ENCODE data around the gene LCE3D.
A peak's percentile ranks its signal among the peaks of the same experiment; 100 is the strongest.
"Not testable (repeated sequence)": the region's sequence is repeated elsewhere in the genome, so short reads cannot be mapped to it uniquely, and the experiment has no call there.

LCE3D gene

GRCh38 chr1:152580433-152580832 is at the start of gene LCE3D:
Gene LCE3D, minus strand, starts transcription at chr1:152580516. Its CDS starts 580 bp downstream, at chr1:152579936.
- DNase-seq = no peak

- no peak for DNase-seq
Observed at GRCh38 chr1:152626744-152627143, 46.4 kb upstream of the LCE3D start.

- no peak for DNase-seq
Observed at GRCh38 chr1:152623203-152623844, 43.0 kb upstream of the LCE3D start.

- DNase-seq = peak; percentile 52
Observed at GRCh38 chr1:152622803-152623202, 42.5 kb upstream of the LCE3D start, which contains the start of gene LCE3A. Gene LCE3A, minus strand, starts transcription at chr1:152623103. Its CDS starts 0 bp downstream, at chr1:152623103.

- DNase-seq = no peak
Observed at GRCh38 chr1:152621993-152622392, 41.7 kb upstream of the LCE3D start.

- no peak for DNase-seq
Observed at GRCh38 chr1:152613511-152613910, 33.2 kb upstream of the LCE3D start, which contains the start of gene LCE3B. Gene LCE3B, plus strand, starts transcription at chr1:152613811. Its CDS starts 0 bp downstream, at chr1:152613811.

- DNase-seq = no peak
Observed at GRCh38 chr1:152599934-152600333, 19.6 kb upstream of the LCE3D start, which contains the start of gene LCE3C. Gene LCE3C, plus strand, starts transcription at chr1:152600234. Its CDS starts 498 bp downstream, at chr1:152600732.

- no peak for DNase-seq
Observed at GRCh38 chr1:152596986-152597385, 16.7 kb upstream of the LCE3D start.

- no peak for DNase-seq
Observed at GRCh38 chr1:152585586-152585985, 5.3 kb upstream of the LCE3D start.

GRCh38 chr1:152582647-152583046 is 2.3 kb upstream of the LCE3D start:
- no peak for DNase-seq

GRCh38 chr1:152579526-152579925 is 790 bp downstream of the LCE3D start:
- not testable (repeated sequence) for DNase-seq

GRCh38 chr1:152577168-152577567 is 3.1 kb downstream of the LCE3D start:
- DNase-seq = no peak

- DNase-seq = no peak
Observed at GRCh38 chr1:152566681-152567080, 13.6 kb downstream of the LCE3D start, which contains the start of gene LCE3E. Gene LCE3E, minus strand, starts transcription at chr1:152566780. Its CDS starts 572 bp downstream, at chr1:152566208.

GRCh38 chr1:152565535-152566215 is 14.6 kb downstream of the LCE3D start:
- no peak for DNase-seq

- DNase-seq = no peak
Observed at GRCh38 chr1:152565115-152565514, 15.2 kb downstream of the LCE3D start.

- not testable (repeated sequence) for DNase-seq
Observed at GRCh38 chr1:152548358-152548757, 32.0 kb downstream of the LCE3D start.

GRCh38 chr1:152546704-152547103 is 33.6 kb downstream of the LCE3D start:
- no peak for DNase-seq

GRCh38 chr1:152543820-152544219 is 36.5 kb downstream of the LCE3D start:
- DNase-seq = no peak

GRCh38 chr1:152539901-152540300 is 40.4 kb downstream of the LCE3D start:
- DNase-seq = no peak

- DNase-seq = no peak
Observed at GRCh38 chr1:152537496-152537895, 42.8 kb downstream of the LCE3D start.

GRCh38 chr1:152535774-152536173 is 44.5 kb downstream of the LCE3D start:
- no peak for DNase-seq

GRCh38 chr1:152533327-152533938 is 46.9 kb downstream of the LCE3D start:
- peak; percentile 50 for DNase-seq

Measured in KG1 (cell line).